HG02763 (cell line): ENCODE data around the gene NDC80.
"Not testable (repeated sequence)": the region's sequence is repeated elsewhere in the genome, so short reads cannot be mapped to it uniquely, and the experiment has no call there.

Source experiments
- ATAC-seq: cut with Tn5 transposase; IDR thresholded peaks from one replicate; pipeline ENCODE4 v1.9.1; 2021; ENCODE audit warnings: mild to moderate bottlenecking, moderate library complexity; ENCODE audit not compliant: unreplicated experiment

The NDC80 gene

DNA sequence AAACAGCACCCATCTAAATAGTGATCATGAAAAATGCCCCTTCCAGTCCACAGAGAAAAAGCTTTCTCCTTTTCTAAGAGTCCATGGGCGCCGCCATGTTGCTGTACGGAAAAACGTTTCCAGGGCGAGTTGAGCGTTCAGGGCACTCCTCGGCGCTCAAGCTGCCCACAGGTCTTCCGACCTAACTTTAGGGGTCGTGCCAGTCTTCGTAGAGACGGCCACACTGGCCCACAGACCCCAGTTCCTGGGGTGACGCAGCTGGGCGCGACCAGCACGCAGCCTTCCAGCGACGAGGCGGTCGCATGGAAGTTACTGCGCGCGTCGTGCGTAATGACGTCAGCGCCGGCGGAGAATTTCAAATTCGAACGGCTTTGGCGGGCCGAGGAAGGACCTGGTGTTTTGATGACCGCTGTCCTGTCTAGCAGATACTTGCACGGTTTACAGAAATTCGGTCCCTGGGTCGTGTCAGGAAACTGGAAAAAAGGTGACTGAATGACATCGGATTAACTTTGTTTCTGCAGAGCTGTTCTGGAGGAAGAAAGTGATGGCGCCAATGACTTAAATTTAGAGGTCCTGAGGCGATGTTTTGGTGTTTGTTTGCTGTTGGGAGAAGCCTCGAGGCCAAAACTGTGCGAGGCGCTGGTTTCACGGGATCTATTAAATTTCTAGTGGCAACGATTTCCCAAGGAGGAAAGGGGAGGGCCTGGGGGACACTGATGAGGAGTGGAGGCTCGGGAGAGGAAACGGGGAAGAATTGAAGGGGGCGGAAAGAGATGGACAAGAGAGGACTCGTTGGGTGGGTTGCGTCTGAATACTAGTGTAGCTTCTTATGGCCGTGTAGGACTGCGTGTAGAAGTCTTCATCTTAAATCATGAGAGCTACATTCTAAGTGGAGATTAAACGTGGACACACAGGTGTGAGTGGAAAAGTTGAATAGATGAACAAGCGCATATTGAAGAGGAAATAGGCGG, at the start of gene NDC80, which contains the start of gene METTL4:
NDC80 (plus strand) TSS at position 358 of the 971 bp plus-strand sequence. CDS start 1,429 bp downstream, outside the sequence.
METTL4 (minus strand) TSS at position 306 of the 971 bp plus-strand sequence. CDS start 4,289 bp downstream, outside the sequence.
- peak; percentile 74 for ATAC-seq

DNA sequence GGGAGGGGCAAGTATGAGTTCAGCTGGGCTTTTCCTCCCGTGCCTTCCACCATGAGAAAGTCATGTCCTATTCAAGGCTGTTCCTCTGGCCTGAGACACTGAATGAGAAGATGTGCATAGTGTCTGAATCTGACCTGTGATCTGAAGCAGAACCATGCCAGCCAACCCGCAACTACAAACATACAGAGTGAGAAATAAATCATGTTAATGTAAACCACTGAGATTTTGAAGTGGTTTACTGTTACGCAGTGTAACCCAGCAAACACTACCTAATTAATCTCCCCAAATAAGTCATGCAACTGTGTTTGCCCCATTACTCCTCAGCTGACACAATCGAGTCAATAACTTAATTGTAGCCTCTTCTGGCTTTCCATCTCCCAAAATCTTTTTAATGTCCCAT, 49.2 kb upstream of the NDC80 start:
- no peak for ATAC-seq

DNA sequence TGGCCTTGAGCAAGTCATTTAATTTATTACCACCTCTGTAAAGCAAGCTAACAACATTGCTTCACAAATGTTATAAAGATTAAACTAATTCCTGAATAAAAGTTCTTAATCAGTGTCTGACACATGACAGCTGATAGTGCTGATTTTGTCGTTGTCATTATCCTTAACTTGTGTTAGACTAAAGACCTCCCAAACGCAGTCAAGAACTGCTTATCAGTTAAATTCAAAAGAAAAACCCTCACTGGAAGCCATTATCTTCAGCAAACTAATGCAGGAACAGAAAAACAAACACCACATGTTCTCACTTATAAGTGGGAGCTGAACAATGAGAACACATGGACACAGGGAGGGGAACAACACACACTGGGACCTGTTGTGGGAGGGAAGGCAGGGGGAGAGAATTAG, 46.6 kb upstream of the NDC80 start:
- not testable (repeated sequence) for ATAC-seq

DNA sequence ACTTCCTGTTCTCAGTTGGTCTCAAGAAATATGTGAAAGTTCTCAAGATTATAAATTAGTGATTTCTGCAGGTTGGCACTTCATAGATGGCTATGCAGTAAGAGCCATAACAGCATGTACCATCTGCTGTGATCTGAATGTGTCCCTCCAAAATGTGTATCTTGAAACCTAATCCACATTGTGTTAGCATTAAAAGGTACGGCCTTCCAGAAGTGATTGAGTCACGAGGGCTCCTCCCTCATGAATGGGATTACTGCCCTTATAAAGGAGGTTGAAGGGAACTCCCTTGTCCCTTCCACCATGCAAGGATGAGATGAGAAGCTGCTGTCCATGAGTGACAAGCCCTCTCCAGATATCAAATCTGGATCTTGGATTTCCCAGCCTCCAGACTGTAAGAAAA, 45.0 kb upstream of the NDC80 start:
- ATAC-seq = no peak

DNA sequence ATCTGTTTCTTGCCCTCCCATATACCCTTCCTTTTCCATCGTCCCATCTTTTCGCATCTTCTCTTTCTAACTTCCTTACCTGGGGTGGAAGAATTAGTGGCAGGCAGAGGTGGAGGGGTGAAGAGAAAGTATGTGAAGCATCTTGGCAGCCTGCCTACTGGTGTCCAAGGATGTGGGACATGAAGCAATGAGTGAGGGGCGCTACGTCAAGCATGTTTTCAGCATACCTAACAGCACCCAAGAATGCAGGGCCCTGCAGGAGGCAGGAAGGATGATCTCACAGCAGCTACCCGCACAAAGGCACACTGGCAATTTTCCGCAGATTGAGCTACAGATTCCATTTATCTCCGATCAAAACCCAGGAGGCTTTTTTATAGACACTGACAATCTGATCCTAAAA, 42.2 kb upstream of the NDC80 start:
- ATAC-seq = no peak

DNA sequence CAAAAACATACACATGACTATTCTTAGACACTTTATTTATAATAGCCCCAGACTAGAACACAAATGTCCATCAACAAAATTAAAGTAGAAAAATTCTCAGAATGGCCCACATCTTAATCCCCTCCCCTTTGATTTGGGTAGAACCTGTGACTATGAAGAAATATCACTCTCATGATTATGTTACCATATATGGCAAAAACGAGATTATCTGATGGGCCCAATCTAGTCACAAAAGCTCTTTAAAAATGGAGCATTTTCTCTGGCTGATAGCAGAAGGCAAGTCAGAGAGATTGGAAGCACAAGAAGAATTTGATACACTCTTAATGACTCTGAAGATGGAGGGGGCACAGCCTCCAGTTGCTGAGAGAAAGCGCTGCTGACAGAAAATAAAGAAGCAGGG, 39.6 kb upstream of the NDC80 start:
- ATAC-seq = no peak

DNA sequence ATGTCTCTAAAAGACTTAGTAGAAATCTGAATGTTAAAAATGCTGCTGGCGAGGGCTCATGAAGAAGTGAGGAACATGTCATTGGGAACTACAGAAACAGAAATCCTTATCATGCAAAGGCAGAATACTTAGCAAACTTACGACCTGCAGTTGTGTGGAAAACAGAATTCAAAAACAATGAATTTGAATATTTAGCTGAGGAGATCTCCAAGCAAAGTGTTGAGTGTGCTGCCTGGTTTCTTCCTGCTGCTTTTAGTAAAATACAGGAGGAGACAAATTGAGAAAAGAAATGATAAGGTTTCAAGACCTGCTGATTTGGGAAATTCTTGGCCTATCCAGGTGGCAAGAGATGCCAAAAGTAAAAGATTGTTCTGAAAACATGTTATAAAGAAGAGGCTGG, 38.6 kb upstream of the NDC80 start:
- ATAC-seq = no peak

DNA sequence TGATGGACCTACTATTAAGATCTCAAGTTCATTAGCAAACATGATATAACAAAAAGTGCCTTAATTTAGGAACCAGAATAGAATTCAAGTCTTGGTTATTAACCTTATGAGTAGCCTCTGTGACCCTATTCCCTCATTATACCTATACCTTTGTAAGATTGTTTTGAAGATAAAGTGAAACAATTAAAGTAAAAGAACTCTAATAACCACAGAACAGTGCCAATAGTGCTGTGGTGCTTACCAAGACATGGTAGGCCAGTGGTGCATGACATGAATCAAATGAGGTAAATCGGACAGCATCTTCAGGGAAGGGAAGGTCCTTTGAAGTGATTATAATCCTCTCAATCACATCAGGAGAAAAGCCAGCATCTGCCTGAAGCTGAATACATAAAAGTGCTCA, 36.5 kb upstream of the NDC80 start:
- no peak for ATAC-seq

DNA sequence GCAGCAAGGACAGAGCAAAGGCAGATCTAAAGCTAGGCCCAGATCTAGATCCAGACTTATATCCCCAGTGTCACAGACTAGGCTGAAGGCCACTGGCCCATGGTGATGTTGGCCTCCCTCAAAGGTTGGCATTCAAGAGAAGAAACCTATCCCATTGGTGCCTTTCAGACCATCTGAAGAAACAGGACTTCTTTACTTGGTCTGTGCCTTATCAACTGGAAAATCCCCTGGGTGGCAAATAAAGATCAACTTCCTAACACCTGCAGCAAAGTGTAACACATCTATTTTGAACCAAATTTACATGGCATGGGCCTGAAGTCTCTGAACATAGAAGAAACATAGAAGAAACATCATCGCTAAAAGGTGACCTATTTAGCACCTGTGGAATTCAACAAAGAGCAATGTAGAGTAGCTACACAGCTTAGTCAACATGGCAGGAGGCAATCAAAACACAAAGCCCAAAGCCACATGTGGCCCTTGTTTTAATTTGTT, 35.9 kb upstream of the NDC80 start:
- no peak for ATAC-seq

DNA sequence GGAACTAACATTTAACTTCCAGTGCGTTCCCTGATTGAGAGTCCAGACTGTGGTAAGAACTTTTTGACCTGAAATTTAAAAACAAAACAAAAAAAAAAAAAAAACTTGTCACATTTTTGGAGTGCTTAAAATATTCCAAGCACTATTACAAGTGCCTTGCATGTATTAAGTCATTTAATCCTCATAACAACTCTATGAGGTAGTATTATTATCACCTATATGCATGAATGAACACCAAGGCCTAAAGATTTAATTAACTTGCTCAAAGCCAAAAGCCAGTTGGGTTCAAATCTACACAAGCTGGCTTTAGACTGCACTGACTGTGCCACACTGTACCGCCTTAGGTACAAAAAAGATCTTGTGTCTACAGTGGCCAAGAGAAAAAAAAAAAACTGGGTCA, 35.3 kb upstream of the NDC80 start:
- ATAC-seq = no peak

DNA sequence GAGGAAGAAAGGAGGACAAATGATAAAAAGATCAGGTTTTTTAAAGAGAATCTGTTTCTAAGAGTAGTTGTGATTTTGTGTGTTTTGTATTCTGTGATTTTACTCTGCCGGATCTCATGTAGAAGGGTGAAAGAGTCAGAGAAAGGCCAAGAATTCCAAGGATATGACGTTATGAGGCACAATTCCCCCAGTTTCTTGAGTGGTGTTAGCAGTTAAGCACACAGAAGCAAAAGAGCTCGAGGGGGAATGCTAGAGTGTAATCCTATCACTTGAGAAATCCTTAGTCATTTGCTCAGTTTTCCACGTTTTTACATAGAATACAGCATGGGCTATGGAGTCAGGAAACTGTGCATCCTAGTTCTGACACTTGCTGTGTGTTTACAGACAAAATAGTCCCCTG, 34.9 kb upstream of the NDC80 start:
- no peak for ATAC-seq

DNA sequence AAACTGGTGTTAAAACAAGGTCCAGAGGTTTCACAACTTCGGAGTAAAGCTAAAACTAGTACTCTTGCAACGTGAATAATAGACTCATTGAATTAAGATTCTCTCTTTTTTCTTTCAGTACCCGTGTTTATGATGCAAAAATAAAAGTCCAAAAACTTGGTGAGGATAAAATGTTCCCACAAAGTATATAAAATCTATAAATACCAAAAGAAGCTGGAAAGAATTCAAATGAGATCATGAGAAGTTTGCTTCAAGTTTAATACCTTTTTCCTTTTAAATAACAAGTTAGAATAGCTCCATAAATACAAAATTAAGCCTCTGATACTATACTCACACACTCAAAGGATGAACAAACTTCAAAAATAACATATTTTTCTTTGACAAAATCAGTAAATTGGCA, 34.1 kb upstream of the NDC80 start:
- no peak for ATAC-seq

DNA sequence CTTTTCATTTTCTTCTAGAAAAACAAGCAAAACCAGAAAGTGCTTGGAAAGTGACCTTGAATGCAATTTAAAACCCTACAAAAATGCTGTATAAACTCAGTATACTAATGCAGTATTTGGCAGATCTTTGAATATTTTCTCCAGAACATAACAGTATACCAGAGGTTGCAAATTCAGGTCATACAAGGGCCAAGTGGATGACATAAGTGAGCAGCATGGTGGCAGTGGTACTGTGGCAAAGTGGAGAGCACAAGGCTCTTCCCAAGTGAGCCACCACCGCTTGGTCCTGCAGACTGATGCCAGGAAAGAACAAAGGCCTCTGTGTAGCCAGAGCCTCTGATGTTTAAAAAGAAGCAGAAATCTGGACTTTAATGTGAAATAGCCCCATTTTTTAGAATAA, 33.1 kb upstream of the NDC80 start:
- no peak for ATAC-seq

DNA sequence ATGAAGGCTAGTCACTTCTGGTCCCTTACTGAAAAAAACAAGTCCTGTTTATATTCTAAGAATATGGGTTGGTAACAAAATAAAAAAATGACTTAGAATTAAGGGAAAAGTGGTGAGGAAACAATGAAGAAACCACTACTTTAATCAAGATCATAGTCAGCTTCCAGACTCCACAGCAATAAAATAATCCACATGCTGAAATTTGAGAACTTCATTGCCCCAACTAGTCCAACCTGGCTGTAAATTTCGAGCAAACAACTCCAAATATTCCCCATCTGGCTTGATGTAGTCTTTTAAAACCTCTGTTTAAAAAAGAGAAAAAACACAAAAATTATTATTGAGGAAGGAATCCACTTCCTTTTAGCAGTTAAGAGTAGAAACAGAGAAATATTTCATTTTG, 32.5 kb upstream of the NDC80 start:
- no peak for ATAC-seq

DNA sequence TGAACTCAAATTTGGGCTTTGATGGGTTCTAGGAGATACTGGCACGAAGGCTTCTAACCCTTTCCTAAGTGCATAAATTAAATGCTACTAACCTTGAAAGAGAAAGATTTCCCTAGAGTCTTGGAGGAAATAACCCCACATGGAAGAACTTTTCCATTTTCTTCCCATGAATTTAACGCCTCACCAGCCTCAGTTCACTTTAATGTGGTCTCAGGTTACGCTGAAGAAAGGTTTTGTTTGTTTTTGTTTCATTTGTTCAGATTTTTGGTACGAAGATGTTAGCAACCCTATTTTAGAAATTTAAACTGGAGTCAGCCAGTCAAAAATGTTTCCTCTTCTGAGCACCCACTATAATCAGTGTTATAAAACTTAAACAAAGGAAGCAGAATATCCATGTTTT, 30.8 kb upstream of the NDC80 start:
- no peak for ATAC-seq

DNA sequence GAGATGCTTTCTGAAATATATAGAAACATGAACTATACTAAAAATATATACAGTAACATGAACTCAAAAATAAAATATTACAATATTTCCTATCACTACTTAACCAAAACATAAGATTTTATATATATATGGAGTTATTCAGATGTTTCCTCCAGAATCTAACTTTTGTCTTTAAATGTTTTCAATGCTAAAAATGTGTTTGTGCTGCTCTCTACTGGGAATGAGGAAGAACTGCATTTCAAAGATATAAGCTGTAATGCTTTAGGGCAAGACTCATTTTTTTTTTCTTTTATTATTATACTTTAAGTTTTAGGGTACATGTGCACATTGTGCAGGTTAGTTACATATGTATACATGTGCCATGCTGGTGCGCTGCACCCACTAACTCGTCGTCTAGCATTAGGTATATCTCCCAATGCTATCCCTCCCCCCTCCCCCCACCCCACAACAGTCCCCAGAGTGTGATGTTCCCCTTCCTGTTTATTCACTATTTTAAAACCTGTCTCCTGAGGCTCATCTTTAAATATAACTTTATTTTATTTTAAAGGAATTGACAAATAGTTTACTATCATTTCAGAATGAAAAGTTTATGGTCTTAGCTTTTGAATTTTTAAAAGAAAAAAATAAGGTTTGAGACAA, 29.3 kb upstream of the NDC80 start:
- ATAC-seq = peak; percentile 68

DNA sequence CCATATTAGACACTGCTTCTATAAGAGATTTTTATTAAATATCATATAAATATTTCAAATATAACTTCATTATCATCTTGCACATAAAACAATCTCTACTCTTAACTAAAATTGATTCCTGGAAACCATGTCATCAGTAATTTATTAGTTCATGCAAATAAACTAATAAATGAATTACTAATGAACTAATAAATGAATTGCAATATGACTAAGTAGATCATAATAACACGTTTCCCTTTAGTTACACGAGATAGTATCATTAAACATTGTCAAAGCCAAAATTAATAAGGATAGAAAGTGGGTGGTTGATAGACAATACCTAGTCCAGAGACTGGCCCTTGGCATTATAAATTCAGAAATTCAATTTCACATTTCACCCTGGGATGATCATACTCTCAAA, 26.2 kb upstream of the NDC80 start:
- no peak for ATAC-seq

DNA sequence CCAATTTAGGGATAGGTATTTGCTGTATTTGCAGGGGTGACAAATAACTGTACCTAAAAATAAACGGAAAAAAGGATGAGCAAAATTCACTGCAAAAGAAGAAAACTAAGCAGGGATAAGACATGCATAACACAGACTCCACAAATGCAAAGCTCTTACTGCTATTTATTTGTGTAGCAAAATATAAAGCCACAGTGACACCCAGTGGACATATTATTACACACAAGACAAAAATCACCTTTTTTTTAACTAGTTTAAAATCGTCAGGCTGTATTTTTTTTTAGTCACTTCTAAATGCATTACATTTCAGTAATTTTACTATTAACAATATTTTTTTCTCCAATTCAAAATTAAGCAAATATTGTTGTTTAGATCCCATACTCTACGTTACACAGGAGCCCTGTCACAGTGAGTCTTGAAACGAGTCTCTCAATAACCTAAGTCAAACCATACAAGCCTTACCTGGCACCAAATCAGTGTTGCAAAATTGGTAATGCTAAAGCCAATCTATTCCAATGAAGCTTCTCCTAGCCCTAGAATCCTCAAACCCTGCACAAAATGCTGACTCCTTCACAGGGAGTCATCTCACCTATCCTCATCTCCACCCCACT, 23.8 kb upstream of the NDC80 start:
- no peak for ATAC-seq

DNA sequence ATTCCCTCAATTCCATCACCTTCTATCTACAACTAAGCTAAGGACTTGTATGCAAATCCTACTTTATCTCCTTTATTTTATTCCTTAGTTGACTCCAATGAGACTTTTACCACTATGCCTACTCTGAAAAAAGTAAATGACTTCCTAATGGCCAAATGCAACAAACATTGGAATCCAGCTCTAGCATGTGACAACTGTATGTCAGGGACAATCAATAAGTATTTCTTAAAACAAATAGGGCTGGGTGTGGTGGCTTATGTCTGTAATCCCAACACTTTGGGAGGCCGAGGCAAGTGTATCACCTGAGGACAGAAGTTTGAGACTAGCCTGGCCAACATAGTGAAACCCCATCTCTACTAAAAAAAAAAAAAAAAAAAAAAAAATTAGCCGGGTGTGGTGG, 21.9 kb upstream of the NDC80 start:
- no peak for ATAC-seq

DNA sequence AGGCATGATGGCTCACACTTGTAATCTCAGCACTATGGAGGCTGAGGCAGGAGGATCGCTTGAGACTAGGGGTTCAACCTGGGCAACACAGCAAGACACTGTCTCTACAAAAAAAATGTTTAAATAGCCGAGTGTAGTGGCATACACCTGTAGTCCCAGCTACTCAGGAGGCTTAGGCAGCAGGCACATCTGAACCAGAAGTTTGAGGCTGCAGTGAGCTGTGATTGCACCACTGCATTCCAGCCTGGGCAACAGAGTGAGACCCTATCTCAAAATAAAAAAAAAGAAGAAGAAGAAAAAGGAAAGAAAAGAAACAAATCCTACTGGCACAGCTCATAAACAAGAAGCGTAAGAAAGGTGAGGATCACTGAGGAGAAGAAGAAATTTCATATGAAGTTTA, 19.9 kb upstream of the NDC80 start:
- no peak for ATAC-seq

DNA sequence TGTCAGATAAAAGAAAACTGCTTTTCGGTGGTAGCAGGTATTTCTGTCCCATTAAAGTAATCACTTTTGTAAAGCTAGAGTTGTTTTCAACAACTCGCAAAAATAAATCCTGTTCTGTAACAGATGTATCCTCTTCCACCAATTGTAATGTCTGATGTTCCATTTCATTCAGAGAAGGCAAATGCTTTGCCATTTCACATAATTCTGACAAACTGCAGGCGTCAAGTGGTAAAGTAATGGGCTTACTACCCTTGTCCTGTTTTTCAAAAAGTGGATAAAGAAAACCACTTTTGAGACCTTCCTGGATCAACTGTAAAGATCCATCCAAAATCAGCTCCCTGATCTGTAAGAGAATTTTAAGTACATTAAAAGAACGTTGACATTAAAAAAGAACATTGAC, 16.7 kb upstream of the NDC80 start:
- ATAC-seq = no peak

DNA sequence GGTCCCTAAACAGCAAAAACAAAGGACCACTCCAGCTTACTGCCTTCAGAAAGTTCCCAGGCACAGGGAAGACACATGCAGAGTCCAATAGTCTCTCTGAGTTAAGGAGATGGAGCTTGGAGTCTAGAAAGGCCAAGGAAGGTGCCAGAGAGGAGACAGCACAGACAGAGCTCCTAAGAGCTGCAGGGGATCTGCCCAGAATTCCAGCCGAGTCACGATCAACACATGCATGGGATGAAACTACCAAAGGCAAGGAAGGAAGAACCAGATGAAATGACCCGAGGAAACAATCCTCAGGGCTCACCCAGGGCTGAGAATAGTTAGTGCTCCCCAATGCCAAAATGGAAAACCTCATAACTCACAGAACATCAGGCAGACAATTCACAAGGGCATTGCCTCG, 15.5 kb upstream of the NDC80 start:
- no peak for ATAC-seq
